ENCODE data around the gene CSNK1E. TPM values are rescaled to one million over a fixed set of nuclear protein-coding genes. Genes with fewer than 3 reads are reported as not detected.

CSNK1E gene
- total and polyA plus RNA-seq, 9 of the 15 experiments (the other 6 are each of a cell fraction or from before 2014, with no cell fraction given) = 2.7 to 70.0 (median 41.3) TPM

GRCh38 chr22:38308791-38309498, 8.3 kb downstream of the CSNK1E start:
- BruUV-seq (replicated peaks) = no TSS peak
- ChIA-PET POLR2A (interaction anchor here (0.6 to 1.7 kb wide), 3 partner anchors 10 to 12 kb away, joined by 3 to 5 read pairs (median 4); no protein-coding TSS in a partner anchor), CTCF (ENCODE audit: low intra/inter-chr PET ratio) (no interaction called here)
- H3K4me3 ChIP-seq = no peak overlapping the region
- no peak overlapping the region for H3K4me2 ChIP-seq (ENCODE audit: insufficient read depth, low read length)
- peaks cover 9 to 14% of the 10 kb centered on the region in 2 experiments; a peak in 4 of 5 replicates for H3K4me1 ChIP-seq (replicated peaks in 1 of 2; ENCODE audit: control insufficient read depth in 2 of 2, insufficient read depth in 2 of 2, low read length in 2 of 2)
- peaks cover 64% of the 10 kb centered on the region; the same call in 2 of the 3 replicates for H3K36me3 ChIP-seq (ENCODE audit: control insufficient read depth, insufficient read depth, low read length)
- peaks cover 2% of the 10 kb centered on the region for H3K9me1 ChIP-seq (ENCODE audit: control insufficient read depth, insufficient read depth, low read length)
- FAIRE-seq (no peak), ATAC-seq (no peak), DNase-seq (ENCODE audit: extremely low read depth in 1 of 4, low spot score in 3 of 4) (no peak)
- intact Hi-C loops (cut with micrococcal nuclease) (no loop called here), in situ Hi-C loops (cut with MboI) (no loop called here)
- H3K9ac ChIP-seq (ENCODE audit: insufficient read depth in 1 of 2, low read depth in 2 of 2, low read length in 2 of 2) = peak overlapping the region in 1 of 2 experiments; percentile 68; a peak in 2 of 4 replicates
- 83% methylated on average over 9 of the region's 10 CpGs for WGBS (ENCODE audit: insufficient coverage, low coverage, missing lambda C conversion rate)
- H4K20me1 ChIP-seq (replicated peaks; ENCODE audit: control insufficient read depth, insufficient read depth, low read length) = peaks cover 37% of the 10 kb centered on the region
- H3K27me3 ChIP-seq (ENCODE audit: control insufficient read depth in 2 of 2, insufficient read depth in 2 of 2, low read length in 2 of 2) = no peaks in the 10 kb centered on the region
- H3K27ac ChIP-seq (ENCODE audit: extremely low read depth, low read depth, low read length) = no peak overlapping the region
- no peaks in the 10 kb centered on the region for H3K9me3 ChIP-seq (replicated peaks; ENCODE audit: control insufficient read depth, insufficient read depth, low read depth, low read length)
- peaks cover 81% of the 10 kb centered on the region for H3K79me2 ChIP-seq (ENCODE audit: control insufficient read depth, insufficient read depth, low read length)
- no peak overlapping the region for H2AFZ ChIP-seq (ENCODE audit: low read depth, low read length)
- TF ChIP-seq, protein P1, sequence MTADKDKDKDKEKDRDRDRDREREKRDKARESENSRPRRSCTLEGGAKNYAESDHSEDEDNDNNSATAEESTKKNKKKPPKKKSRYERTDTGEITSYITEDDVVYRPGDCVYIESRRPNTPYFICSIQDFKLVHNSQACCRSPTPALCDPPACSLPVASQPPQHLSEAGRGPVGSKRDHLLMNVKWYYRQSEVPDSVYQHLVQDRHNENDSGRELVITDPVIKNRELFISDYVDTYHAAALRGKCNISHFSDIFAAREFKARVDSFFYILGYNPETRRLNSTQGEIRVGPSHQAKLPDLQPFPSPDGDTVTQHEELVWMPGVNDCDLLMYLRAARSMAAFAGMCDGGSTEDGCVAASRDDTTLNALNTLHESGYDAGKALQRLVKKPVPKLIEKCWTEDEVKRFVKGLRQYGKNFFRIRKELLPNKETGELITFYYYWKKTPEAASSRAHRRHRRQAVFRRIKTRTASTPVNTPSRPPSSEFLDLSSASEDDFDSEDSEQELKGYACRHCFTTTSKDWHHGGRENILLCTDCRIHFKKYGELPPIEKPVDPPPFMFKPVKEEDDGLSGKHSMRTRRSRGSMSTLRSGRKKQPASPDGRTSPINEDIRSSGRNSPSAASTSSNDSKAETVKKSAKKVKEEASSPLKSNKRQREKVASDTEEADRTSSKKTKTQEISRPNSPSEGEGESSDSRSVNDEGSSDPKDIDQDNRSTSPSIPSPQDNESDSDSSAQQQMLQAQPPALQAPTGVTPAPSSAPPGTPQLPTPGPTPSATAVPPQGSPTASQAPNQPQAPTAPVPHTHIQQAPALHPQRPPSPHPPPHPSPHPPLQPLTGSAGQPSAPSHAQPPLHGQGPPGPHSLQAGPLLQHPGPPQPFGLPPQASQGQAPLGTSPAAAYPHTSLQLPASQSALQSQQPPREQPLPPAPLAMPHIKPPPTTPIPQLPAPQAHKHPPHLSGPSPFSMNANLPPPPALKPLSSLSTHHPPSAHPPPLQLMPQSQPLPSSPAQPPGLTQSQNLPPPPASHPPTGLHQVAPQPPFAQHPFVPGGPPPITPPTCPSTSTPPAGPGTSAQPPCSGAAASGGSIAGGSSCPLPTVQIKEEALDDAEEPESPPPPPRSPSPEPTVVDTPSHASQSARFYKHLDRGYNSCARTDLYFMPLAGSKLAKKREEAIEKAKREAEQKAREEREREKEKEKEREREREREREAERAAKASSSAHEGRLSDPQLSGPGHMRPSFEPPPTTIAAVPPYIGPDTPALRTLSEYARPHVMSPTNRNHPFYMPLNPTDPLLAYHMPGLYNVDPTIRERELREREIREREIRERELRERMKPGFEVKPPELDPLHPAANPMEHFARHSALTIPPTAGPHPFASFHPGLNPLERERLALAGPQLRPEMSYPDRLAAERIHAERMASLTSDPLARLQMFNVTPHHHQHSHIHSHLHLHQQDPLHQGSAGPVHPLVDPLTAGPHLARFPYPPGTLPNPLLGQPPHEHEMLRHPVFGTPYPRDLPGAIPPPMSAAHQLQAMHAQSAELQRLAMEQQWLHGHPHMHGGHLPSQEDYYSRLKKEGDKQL (CRISPR knock-in tag; IDR thresholded peaks at IDR 0.05; ENCODE audit: borderline replicate concordance) = no peak
- TF ChIP-seq THRB (CRISPR knock-in tag; conservative IDR thresholded peaks at IDR 0.05) (no peak), DIDO1 (tag; IDR thresholded peaks at IDR 0.05; ENCODE audit: low read depth) (no peak), SMAD4 (CRISPR knock-in tag; conservative IDR thresholded peaks at IDR 0.05) (no peak), JUNB (CRISPR knock-in tag; conservative IDR thresholded peaks at IDR 0.05) (no peak), MITF (IDR thresholded peaks at IDR 0.05) (no peak), FOXJ3 (CRISPR knock-in tag; IDR thresholded peaks at IDR 0.05) (no peak), KLF16 (IDR thresholded peaks at IDR 0.05) (no peak), GTF2F1 (IDR thresholded peaks at IDR 0.05; ENCODE audit: low read depth, low read length) (no peak)
